ENCODE results near the gene GLI3.

Gene GLI3

GRCh38 chr7:42210779-42211178 is 26.2 kb downstream of the GLI3 start:
- TF ChIP-seq POLR2AphosphoS5 (IDR thresholded peaks at IDR 0.05; ENCODE audit: low read depth, low read length) (no peak), REST (IDR thresholded peaks at IDR 0.05; ENCODE audit: insufficient read depth in 1 of 2, low read depth in 2 of 2, low read length in 2 of 2) (no peak)

DNA sequence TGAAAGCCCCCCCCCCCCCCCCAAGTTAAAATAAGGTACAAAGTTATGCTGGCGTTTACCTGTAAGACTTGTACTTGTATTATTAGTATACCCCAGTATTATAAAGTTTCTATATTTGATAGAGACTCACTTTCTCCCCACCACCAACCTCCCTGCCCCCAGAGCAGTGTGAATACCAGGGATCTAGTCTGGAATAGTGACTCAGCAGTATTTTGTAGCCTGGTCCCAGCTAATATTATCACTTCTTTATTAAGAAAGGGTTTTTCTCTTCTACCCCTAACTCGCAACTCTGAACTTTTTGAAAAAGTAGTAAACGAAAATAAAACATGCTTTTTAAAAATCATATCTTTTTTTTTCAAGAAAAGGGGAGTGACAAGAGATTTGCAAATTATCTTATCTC is 26.7 kb downstream of the GLI3 start:
- no peak for TF ChIP-seq FOXP2 (optimal IDR thresholded peaks at IDR 0.05; ENCODE audit: borderline replicate concordance, extremely low read depth, extremely low read length, insufficient read depth)
- no peak for TF ChIP-seq SIN3A (IDR thresholded peaks at IDR 0.05; ENCODE audit: borderline replicate concordance, insufficient read depth, low read length)
- TF ChIP-seq REST (IDR thresholded peaks at IDR 0.05; ENCODE audit: insufficient read depth in 1 of 2, low read depth in 2 of 2, low read length in 2 of 2), result no peak
- TF ChIP-seq TAF1 (IDR thresholded peaks at IDR 0.05; ENCODE audit: borderline replicate concordance, insufficient read depth, low read length), result no peak
- no peak for TF ChIP-seq POLR2AphosphoS5 (IDR thresholded peaks at IDR 0.05; ENCODE audit: low read depth, low read length)

GRCh38 chr7:42208572-42208971 is 28.4 kb downstream of the GLI3 start:
- TF ChIP-seq TAF1 (IDR thresholded peaks at IDR 0.05; ENCODE audit: borderline replicate concordance, insufficient read depth, low read length) (no peak), FOXP2 (optimal IDR thresholded peaks at IDR 0.05; ENCODE audit: borderline replicate concordance, extremely low read depth, extremely low read length, insufficient read depth) (no peak)

DNA sequence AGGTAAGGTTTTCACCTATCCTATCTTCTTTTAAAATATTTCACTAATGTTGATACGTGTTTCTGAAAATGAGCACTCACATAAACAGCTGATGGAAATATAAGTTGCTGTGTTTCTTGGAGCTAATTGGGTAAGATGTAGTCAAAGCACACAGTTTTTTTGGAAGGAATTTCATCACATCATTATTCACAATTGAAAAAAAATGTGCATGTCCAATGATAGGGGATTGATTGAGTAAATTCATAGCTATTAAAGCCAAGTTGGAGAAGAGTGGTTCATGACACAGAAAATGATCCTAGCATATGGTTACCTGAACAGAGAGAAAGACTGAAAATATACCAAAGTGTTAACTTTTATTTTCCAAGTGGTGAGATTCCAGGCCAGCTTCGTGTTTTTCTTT is 29.6 kb downstream of the GLI3 start:
- no peak for TF ChIP-seq REST (IDR thresholded peaks at IDR 0.05; ENCODE audit: insufficient read depth in 1 of 2, low read depth in 2 of 2, low read length in 2 of 2)
- no peak for TF ChIP-seq POLR2AphosphoS5 (IDR thresholded peaks at IDR 0.05; ENCODE audit: low read depth, low read length)
- TF ChIP-seq FOXP2 (optimal IDR thresholded peaks at IDR 0.05; ENCODE audit: borderline replicate concordance, extremely low read depth, extremely low read length, insufficient read depth), result no peak

GRCh38 chr7:42203336-42203735 is 33.7 kb downstream of the GLI3 start:
- no peak for TF ChIP-seq POLR2AphosphoS5 (IDR thresholded peaks at IDR 0.05; ENCODE audit: low read depth, low read length)
- TF ChIP-seq SIN3A (IDR thresholded peaks at IDR 0.05; ENCODE audit: borderline replicate concordance, insufficient read depth, low read length), result no peak
- TF ChIP-seq FOXP2 (optimal IDR thresholded peaks at IDR 0.05; ENCODE audit: borderline replicate concordance, extremely low read depth, extremely low read length, insufficient read depth), result no peak
- TF ChIP-seq REST (IDR thresholded peaks at IDR 0.05; ENCODE audit: insufficient read depth in 1 of 2, low read depth in 2 of 2, low read length in 2 of 2), result no peak
- TF ChIP-seq TAF1 (IDR thresholded peaks at IDR 0.05; ENCODE audit: borderline replicate concordance, insufficient read depth, low read length), result no peak
